Measurements from ENCODE around the gene GPR26.

GRCh38 chr10:123634221-123634620, 31.9 kb upstream of the GPR26 start:
- TF ChIP-seq CTCF (IDR thresholded peaks at IDR 0.05; ENCODE audit: poor library complexity) (no peak), EZH2phosphoT487 (IDR thresholded peaks at IDR 0.05; ENCODE audit: low read depth, severe bottlenecking, unreplicated experiment) (no peak), EZH2 (IDR thresholded peaks at IDR 0.05; ENCODE audit: borderline replicate concordance) (no peak)
